Measurements from ENCODE around the gene GOT1. TPM values are rescaled to one million over a fixed set of nuclear protein-coding genes. Genes with fewer than 3 reads are reported as not detected.

The GOT1 gene
- total RNA-seq (ENCODE audit: unreplicated experiment), result 33.7 TPM
- long read RNA-seq, transcript GOT1-201 (9 exons, 2,923 nt), result major isoform, 56 of 60 reads
- long read RNA-seq, partial matches to known transcripts, result 0 of 60 reads
- long read RNA-seq, other reads (novel, unspliced or antisense), result 4 of 60 reads

GRCh38 chr10:99430451-99431189 is at the start of gene GOT1:
Gene GOT1, minus strand, starts transcription at chr10:99430624. Its CDS starts 59 bp downstream, at chr10:99430565.
- no peaks in the 10 kb centered on the region for H3K36me3 Mint-ChIP-seq (ENCODE audit: low read depth, unreplicated experiment)
- peak within 1 kb of the TSS; percentile 97 for H3K4me3 Mint-ChIP-seq (ENCODE audit: unreplicated experiment)
- H3K27me3 Mint-ChIP-seq (ENCODE audit: unreplicated experiment), result no peaks in the 10 kb centered on the region
- peaks cover 19% of the 10 kb centered on the region for H3K4me1 Mint-ChIP-seq (ENCODE audit: unreplicated experiment)
- no peak for TF ChIP-seq CTCF (IDR thresholded peaks at IDR 0.05; ENCODE audit: unreplicated experiment)
- no peaks in the 10 kb centered on the region for H3K9me3 Mint-ChIP-seq (ENCODE audit: unreplicated experiment)
- H3K27ac Mint-ChIP-seq (ENCODE audit: unreplicated experiment), result peak within 1 kb of the TSS; percentile 87
- peak; percentile 85 for DNase-seq (ENCODE audit: low spot score)

GRCh38 chr10:99470327-99470726 is 39.9 kb upstream of the GOT1 start:
- Mint-ChIP-seq H3K9me3 (ENCODE audit: unreplicated experiment) (no peaks in the 10 kb centered on the region), H3K36me3 (ENCODE audit: low read depth, unreplicated experiment) (no peaks in the 10 kb centered on the region), H3K4me3 (ENCODE audit: unreplicated experiment) (no peak overlapping the region), H3K27ac (ENCODE audit: unreplicated experiment) (no peak overlapping the region), H3K27me3 (ENCODE audit: unreplicated experiment) (peaks cover 1% of the 10 kb centered on the region), H3K4me1 (ENCODE audit: unreplicated experiment) (peaks cover 31% of the 10 kb centered on the region)
- no peak for TF ChIP-seq CTCF (IDR thresholded peaks at IDR 0.05; ENCODE audit: unreplicated experiment)
- no peak for DNase-seq (ENCODE audit: low spot score)

GRCh38 chr10:99467236-99467999 is 37.0 kb upstream of the GOT1 start:
- Mint-ChIP-seq H3K36me3 (ENCODE audit: low read depth, unreplicated experiment) (no peaks in the 10 kb centered on the region), H3K9me3 (ENCODE audit: unreplicated experiment) (no peaks in the 10 kb centered on the region), H3K4me3 (ENCODE audit: unreplicated experiment) (no peak overlapping the region), H3K27ac (ENCODE audit: unreplicated experiment) (peak overlapping the region; percentile 52), H3K27me3 (ENCODE audit: unreplicated experiment) (no peaks in the 10 kb centered on the region), H3K4me1 (ENCODE audit: unreplicated experiment) (peaks cover 38% of the 10 kb centered on the region)
- TF ChIP-seq CTCF (IDR thresholded peaks at IDR 0.05; ENCODE audit: unreplicated experiment), result no peak
- DNase-seq (ENCODE audit: low spot score), result no peak

- Mint-ChIP-seq H3K36me3 (ENCODE audit: low read depth, unreplicated experiment) (no peaks in the 10 kb centered on the region), H3K27me3 (ENCODE audit: unreplicated experiment) (no peaks in the 10 kb centered on the region), H3K4me3 (ENCODE audit: unreplicated experiment) (no peak overlapping the region), H3K27ac (ENCODE audit: unreplicated experiment) (no peak overlapping the region), H3K9me3 (ENCODE audit: unreplicated experiment) (no peaks in the 10 kb centered on the region), H3K4me1 (ENCODE audit: unreplicated experiment) (peaks cover 38% of the 10 kb centered on the region)
- TF ChIP-seq CTCF (IDR thresholded peaks at IDR 0.05; ENCODE audit: unreplicated experiment), result no peak
- no peak for DNase-seq (ENCODE audit: low spot score)
Measured at GRCh38 chr10:99466632-99467223, 36.3 kb upstream of the GOT1 start.
